Thyroid gland (tissue), 4 donors: ENCODE results near the gene RAET1L. TPM values are rescaled to one million over a fixed set of nuclear protein-coding genes. Genes with fewer than 3 reads are reported as not detected.
"Not testable (repeated sequence)": the region's sequence is repeated elsewhere in the genome, so short reads cannot be mapped to it uniquely, and the experiment has no call there.

Experiments used
- DNase-seq, 2 donors: peaks; one replicate each; pipeline ENCODE4 v3.0.0-alpha.2; 2019
- H3K27ac ChIP-seq, 3 donors: fragments of 200-600 bp; sonication (generic); 1 replicate in 2 of 3; 2 replicates in 1 of 3; pipeline ENCODE4 v1.5.1; 2016 to 2019; ENCODE audit warnings: mild to moderate bottlenecking in 1 of 3, moderate library complexity in 1 of 3
- H3K27me3 ChIP-seq: fragments of 200-600 bp; sonication (generic); one replicate; pipeline ENCODE4 v1.5.1; 2019
- H3K36me3 ChIP-seq, 2 donors: fragments of 200-600 bp; sonication (generic); one replicate each; pipeline ENCODE4 v1.5.1; 2016 to 2019
- H3K4me1 ChIP-seq, 2 donors: fragments of 200-600 bp; sonication (generic); one replicate each; pipeline ENCODE4 v1.5.1; 2017 to 2019
- H3K4me3 ChIP-seq, 3 donors: fragments of 200-600 bp; sonication (generic); replicated peaks in 1 of 3; 1 replicate in 2 of 3; 2 replicates in 1 of 3; pipeline ENCODE4 v1.5.1; 2016; ENCODE audit warnings: mild to moderate bottlenecking in 1 of 3
- H3K9me3 ChIP-seq: fragments of 200-600 bp; sonication (generic); one replicate; pipeline ENCODE4 v1.5.1; 2017
- CTCF ChIP-seq, 6 experiments: fragments of 200-600 bp in 3 of 6; fragments of 450-650 bp in 3 of 6; sonication (generic) in 3 of 6; IDR thresholded peaks; one replicate each; pipeline ENCODE4 v1.5.1; 2016 to 2019; ENCODE audit warnings: antibody characterized with exemption in 6 of 6, mild to moderate bottlenecking in 2 of 6, inconsistent platforms in 1 of 6, moderate library complexity in 1 of 6
- POLR2A ChIP-seq, 2 donors: fragments of 450-650 bp; IDR thresholded peaks; one replicate each; pipeline ENCODE4 v1.6.1; 2017; ENCODE audit warnings: antibody characterized with exemption in 2 of 2, mild to moderate bottlenecking in 2 of 2, moderate library complexity in 1 of 2
- WGBS, 2 donors: methylation state at CpG; one replicate each; pipeline ENCODE4 v1.1.5; 2017; 5-methylcytosine and 5-hydroxymethylcytosine counted together
- intact Hi-C: fragments of 100-400 bp; cut with DNase I; formaldehyde crosslinking; loops from one replicate; pipeline ENCODE4 v1.15.1; 2023
- total RNA-seq, 4 donors: library from RNA; depleted of rRNA; stranded (reverse); fragments of >200 nt; gene quantifications; one replicate each; pipeline ENCODE4 v1.2.3, GENCODE V29; 2016

Gene RAET1L
- total RNA-seq, 4 donors from 2014 or later: not detected

- Histone ChIP-seq H3K4me1 (peaks cover 6 to 7% of the 10 kb centered on the region in 2 donors), H3K4me3 (no peak overlapping the region), H3K27ac (no peak overlapping the region), H3K9me3 (no peaks in the 10 kb centered on the region), H3K27me3 (no peaks in the 10 kb centered on the region), H3K36me3 (no peaks in the 10 kb centered on the region)
- WGBS, 2 donors: 94 to 98% methylated on average over 3 to 6 of the region's 6 CpGs
- no peak for DNase-seq
- intact Hi-C loops: loop anchor here (10.0 kb wide), 1 partner anchor 751 kb away; no protein-coding TSS in a partner anchor
- TF ChIP-seq CTCF (IDR thresholded peaks at IDR 0.05): no peak
- TF ChIP-seq POLR2A (IDR thresholded peaks at IDR 0.05): no peak
These were observed 38.3 kb upstream of the RAET1L start for GRCh38 chr6:150063640-150064039.

GRCh38 chr6:150059973-150060372, 34.6 kb upstream of the RAET1L start:
- not testable (repeated sequence) for DNase-seq, H3K27me3 ChIP-seq, H3K9me3 ChIP-seq, H3K36me3 ChIP-seq, H3K4me3 ChIP-seq, H3K4me1 ChIP-seq, H3K27ac ChIP-seq
- intact Hi-C loops: loop anchor here (10.0 kb wide), 1 partner anchor 755 kb away; no protein-coding TSS in a partner anchor
- WGBS, 2 donors: 76 to 83% methylated on average over 7 of the region's 7 CpGs

- Histone ChIP-seq H3K4me1 (no peaks in the 10 kb centered on the region), H3K4me3 (no peak overlapping the region), H3K9me3 (no peaks in the 10 kb centered on the region), H3K27ac (no peak overlapping the region), H3K27me3 (no peaks in the 10 kb centered on the region), H3K36me3 (no peaks in the 10 kb centered on the region)
- no peak for DNase-seq
- TF ChIP-seq CTCF (IDR thresholded peaks at IDR 0.05) (no peak), POLR2A (IDR thresholded peaks at IDR 0.05) (no peak)
- WGBS, 2 donors: 93 to 94% methylated on average over 6 of the region's 6 CpGs
- intact Hi-C loops: no loop called here
These were observed 33.7 kb upstream of the RAET1L start for GRCh38 chr6:150058986-150059385.

GRCh38 chr6:150058231-150058792, 33.0 kb upstream of the RAET1L start:
- intact Hi-C loops: no loop called here
- no peak for TF ChIP-seq CTCF (IDR thresholded peaks at IDR 0.05)
- no peak for TF ChIP-seq POLR2A (IDR thresholded peaks at IDR 0.05)
- H3K27me3 ChIP-seq: no peaks in the 10 kb centered on the region
- no peaks in the 10 kb centered on the region for H3K36me3 ChIP-seq
- WGBS, 2 donors: 89 to 92% methylated on average over 14 of the region's 14 CpGs
- no peak for DNase-seq
- no peak overlapping the region for H3K27ac ChIP-seq
- no peaks in the 10 kb centered on the region for H3K4me1 ChIP-seq
- no peak overlapping the region for H3K4me3 ChIP-seq
- H3K9me3 ChIP-seq: no peaks in the 10 kb centered on the region

GRCh38 chr6:150057501-150057951, 32.2 kb upstream of the RAET1L start:
- Histone ChIP-seq H3K36me3 (no peaks in the 10 kb centered on the region), H3K27ac (no peak overlapping the region), H3K4me1 (no peaks in the 10 kb centered on the region), H3K27me3 (no peaks in the 10 kb centered on the region), H3K4me3 (no peak overlapping the region), H3K9me3 (no peaks in the 10 kb centered on the region)
- no peak for DNase-seq
- 80 to 85% methylated on average over 18 to 23 of the region's 29 CpGs for WGBS, 2 donors
- intact Hi-C loops: no loop called here
- TF ChIP-seq CTCF (IDR thresholded peaks at IDR 0.05) (no peak), POLR2A (IDR thresholded peaks at IDR 0.05) (no peak)
